ENCODE results near the gene MYO1A. TPM values are rescaled to one million over a fixed set of nuclear protein-coding genes. Genes with fewer than 3 reads are reported as not detected.

MYO1A gene
- total and polyA plus RNA-seq, 10 of the 15 experiments (the other 5 are each of a cell fraction or from before 2014, with no cell fraction given) = 0.01 to 0.34 (median 0.15) TPM; not detected in 2

DNA sequence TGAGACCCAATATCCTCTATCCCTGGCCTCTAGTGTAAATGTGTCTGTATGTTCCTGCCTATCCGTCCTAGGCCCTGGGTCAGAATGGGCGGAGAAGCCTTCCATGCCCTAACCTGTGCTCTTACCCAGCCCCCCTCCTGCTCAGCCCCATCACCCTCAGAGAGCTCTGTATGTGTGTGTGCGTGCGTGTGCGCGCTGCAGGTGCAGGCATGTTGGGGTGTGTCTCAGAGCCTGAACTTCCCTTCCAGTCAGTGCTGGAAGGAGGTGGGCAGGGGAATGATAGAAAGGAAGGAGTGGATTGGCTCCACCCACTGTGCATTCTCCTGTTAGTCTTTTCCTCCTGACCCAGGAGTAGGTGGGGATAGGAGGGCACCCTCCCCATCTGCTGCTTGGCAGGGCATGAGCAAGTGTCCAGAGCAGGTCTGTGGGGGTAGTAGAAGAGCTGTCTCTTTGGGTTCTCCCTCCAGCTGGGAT, 46.2 kb upstream of the MYO1A start (continued):
- TF ChIP-seq, protein P1, sequence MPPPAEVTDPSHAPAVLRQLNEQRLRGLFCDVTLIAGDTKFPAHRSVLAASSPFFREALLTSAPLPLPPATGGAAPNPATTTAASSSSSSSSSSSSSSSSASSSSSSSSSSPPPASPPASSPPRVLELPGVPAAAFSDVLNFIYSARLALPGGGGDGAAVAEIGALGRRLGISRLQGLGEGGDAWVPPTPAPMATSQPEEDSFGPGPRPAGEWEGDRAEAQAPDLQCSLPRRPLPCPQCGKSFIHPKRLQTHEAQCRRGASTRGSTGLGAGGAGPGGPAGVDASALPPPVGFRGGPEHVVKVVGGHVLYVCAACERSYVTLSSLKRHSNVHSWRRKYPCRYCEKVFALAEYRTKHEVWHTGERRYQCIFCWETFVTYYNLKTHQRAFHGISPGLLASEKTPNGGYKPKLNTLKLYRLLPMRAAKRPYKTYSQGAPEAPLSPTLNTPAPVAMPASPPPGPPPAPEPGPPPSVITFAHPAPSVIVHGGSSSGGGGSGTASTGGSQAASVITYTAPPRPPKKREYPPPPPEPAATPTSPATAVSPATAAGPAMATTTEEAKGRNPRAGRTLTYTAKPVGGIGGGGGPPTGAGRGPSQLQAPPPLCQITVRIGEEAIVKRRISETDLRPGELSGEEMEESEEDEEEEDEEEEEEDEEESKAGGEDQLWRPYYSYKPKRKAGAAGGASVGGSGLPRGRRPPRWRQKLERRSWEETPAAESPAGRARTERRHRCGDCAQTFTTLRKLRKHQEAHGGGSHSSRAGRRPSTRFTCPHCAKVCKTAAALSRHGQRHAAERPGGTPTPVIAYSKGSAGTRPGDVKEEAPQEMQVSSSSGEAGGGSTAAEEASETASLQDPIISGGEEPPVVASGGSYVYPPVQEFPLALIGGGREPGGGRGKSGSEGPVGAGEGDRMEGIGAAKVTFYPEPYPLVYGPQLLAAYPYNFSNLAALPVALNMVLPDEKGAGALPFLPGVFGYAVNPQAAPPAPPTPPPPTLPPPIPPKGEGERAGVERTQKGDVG (CRISPR knock-in tag; IDR thresholded peaks at IDR 0.05) = no peak
- TF ChIP-seq SMARCA5 (IDR thresholded peaks at IDR 0.05) = no peak
- TF ChIP-seq, protein P2, sequence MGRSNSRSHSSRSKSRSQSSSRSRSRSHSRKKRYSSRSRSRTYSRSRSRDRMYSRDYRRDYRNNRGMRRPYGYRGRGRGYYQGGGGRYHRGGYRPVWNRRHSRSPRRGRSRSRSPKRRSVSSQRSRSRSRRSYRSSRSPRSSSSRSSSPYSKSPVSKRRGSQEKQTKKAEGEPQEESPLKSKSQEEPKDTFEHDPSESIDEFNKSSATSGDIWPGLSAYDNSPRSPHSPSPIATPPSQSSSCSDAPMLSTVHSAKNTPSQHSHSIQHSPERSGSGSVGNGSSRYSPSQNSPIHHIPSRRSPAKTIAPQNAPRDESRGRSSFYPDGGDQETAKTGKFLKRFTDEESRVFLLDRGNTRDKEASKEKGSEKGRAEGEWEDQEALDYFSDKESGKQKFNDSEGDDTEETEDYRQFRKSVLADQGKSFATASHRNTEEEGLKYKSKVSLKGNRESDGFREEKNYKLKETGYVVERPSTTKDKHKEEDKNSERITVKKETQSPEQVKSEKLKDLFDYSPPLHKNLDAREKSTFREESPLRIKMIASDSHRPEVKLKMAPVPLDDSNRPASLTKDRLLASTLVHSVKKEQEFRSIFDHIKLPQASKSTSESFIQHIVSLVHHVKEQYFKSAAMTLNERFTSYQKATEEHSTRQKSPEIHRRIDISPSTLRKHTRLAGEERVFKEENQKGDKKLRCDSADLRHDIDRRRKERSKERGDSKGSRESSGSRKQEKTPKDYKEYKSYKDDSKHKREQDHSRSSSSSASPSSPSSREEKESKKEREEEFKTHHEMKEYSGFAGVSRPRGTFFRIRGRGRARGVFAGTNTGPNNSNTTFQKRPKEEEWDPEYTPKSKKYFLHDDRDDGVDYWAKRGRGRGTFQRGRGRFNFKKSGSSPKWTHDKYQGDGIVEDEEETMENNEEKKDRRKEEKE (IDR thresholded peaks at IDR 0.05) = no peak
- TF ChIP-seq LARP7 (IDR thresholded peaks at IDR 0.05) = no peak
- TF ChIP-seq POLR2A (IDR thresholded peaks at IDR 0.05; ENCODE audit: low read depth, low read length) = peak; percentile 56
- TF ChIP-seq WRNIP1 (IDR thresholded peaks at IDR 0.05; ENCODE audit: borderline replicate concordance, low read depth, low read length) = no peak
- no peak for TF ChIP-seq SMC3 (IDR thresholded peaks at IDR 0.05; ENCODE audit: borderline replicate concordance, low read length)
- TF ChIP-seq, protein P3, sequence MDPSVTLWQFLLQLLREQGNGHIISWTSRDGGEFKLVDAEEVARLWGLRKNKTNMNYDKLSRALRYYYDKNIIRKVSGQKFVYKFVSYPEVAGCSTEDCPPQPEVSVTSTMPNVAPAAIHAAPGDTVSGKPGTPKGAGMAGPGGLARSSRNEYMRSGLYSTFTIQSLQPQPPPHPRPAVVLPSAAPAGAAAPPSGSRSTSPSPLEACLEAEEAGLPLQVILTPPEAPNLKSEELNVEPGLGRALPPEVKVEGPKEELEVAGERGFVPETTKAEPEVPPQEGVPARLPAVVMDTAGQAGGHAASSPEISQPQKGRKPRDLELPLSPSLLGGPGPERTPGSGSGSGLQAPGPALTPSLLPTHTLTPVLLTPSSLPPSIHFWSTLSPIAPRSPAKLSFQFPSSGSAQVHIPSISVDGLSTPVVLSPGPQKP (IDR thresholded peaks at IDR 0.05; ENCODE audit: low read depth, low read length) = no peak
- TF ChIP-seq MYB (IDR thresholded peaks at IDR 0.05; ENCODE audit: borderline replicate concordance, low read depth, low read length) = no peak

Measured in GM12878 (cell line).